NCI-H82 treated with DMSO at 0.1 percent for 48 hours (cell line): ENCODE results near the gene STK33.
"Not testable (repeated sequence)": the region's sequence is repeated elsewhere in the genome, so short reads cannot be mapped to it uniquely, and the experiment has no call there.

Experiments used
- DNase-seq: peaks from one replicate; lab custom pipeline; 2025; ENCODE audit not compliant: unreplicated experiment; lab: John Stamatoyannopoulos, UW

Gene STK33

DNA sequence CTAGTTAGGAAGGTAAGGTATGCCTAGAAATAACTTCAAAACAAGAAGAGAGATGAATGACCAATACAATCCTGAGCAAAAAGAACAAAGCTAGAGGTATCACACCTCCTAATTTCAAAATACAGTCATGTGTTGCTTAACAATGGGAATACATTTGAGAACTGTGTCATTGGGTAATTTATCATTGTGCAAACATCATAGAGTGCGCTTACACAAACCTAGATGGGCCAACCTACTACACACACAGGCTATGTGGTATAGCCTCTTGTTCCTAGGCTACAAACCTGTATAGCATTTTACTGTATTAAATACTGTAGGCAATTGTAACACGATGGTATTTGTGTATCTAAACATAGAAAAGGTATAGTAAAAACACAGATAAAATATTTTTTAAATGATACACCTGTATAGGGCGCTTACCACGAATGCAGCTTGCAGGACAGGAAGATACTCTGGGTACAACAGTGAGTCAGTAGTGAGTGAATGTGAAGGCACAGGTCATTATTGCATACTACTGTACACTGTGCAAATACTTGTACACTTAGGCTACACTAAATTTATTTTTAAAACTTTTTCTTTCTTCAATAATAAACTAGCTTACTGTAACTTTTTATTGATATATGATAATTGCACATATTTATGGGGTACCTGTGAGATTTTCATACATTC, 48.2 kb downstream of the STK33 start:
- no peak for DNase-seq

DNA sequence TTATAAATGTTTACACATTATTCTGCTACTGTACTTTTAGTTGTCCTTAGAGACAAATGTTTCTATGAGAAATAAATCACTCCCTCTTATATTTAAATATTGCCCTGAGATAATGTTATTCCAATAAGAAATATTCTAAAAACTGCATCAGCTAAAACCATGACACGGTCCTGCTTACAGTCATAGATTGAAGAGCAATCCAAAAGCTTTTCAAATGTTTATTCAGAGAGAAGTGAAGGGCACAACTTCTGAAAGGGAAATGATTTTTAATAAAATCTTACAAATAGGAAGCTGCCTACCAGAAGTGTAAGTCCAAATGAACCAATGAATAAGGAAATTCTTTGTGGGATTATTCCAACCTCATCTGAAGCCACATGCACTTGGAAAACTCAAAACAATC, 49.2 kb downstream of the STK33 start:
- DNase-seq: no peak

DNA sequence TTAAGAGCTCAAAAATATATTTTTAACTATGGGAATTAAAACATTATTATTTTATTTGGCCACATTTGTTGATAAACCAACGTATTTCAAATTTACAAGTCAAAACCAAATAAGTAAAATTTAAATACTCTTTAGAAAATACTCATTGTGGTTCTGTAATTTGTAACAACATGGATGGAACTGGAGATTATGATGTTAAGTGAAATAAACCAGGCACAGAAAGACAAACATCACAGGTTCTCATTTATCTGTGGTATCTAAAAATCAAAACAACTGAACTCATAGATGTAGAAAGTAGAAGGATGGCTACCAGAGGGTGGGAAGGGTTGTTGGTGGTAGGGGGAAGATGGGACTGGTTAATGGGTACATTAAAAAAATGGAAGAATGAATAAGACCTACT, 50.8 kb downstream of the STK33 start:
- DNase-seq: no peak

DNA sequence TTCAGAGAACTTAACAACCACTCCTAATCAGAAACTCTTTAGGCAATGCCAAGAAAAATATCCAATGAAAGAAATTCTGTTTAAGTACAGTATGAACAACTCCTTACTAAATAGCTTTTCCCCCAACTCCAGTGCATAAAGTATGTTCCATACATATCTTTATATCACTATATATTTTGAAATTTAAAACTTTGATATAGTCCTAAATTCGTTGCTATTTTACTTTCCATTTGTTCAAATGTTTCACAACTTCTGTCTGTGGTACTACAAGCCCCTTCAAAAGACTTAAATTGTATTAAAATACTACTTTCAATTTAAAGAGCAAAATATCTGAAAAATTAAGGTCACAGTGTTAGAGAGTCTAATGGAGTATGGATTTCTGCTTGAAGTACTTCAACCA, 52.6 kb downstream of the STK33 start:
- DNase-seq: no peak

DNA sequence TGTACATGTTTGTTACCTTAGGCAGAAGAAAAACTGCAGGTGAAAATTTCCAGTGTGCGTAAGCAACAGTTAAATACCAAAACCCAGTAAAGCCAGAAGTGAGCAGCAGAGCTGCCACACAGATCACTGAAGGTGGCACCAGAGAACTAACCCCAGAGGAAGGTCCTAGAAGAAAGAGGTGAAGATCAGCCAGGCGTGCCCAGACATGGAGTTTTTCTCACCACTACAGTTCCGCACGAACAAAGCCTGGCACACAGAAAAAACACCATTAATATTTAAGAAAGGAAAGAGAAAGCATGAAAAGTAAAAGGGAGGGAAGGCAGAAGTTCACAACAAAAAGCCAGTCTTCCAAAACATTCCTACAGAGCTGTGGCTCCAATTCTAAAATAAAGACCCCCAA, 60.7 kb downstream of the STK33 start:
- peak; percentile 2 for DNase-seq

DNA sequence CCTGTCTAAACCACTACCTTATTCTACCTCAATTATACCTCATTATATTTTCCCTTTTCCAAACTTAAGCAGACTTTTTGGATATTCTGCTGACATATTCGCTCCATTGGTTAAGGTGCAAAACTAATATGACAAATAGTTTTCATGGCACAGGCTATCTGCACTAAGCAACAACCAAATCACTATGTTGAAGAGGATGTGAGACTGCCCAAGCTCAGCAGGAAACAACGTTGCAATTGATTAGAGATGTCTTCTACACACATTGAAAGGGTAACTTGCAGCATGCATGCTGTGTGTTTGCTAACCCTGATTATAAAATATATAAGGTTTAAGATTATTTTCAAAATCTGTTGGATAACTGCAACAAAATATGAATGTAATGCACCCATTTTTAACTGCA, 61.6 kb downstream of the STK33 start:
- peak; percentile 2 for DNase-seq

DNA sequence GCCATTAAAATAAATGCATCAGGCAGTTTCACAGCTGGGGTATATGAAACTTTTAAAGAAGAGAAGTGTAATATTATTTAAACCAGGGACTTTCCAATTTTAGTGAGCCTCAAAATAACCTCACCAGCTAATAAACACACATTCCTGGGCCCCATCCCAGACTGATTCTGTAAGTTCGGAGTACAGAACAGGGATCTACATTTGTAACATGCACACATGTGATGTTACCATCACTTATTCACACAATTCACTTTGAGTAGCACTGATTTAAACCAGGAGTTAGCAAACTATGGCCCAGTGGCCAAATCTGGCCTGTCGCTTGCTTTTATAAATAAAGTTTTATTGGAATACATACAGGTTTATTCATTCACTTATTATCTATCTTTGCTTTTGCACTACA, 62.0 kb downstream of the STK33 start:
- no peak for DNase-seq

DNA sequence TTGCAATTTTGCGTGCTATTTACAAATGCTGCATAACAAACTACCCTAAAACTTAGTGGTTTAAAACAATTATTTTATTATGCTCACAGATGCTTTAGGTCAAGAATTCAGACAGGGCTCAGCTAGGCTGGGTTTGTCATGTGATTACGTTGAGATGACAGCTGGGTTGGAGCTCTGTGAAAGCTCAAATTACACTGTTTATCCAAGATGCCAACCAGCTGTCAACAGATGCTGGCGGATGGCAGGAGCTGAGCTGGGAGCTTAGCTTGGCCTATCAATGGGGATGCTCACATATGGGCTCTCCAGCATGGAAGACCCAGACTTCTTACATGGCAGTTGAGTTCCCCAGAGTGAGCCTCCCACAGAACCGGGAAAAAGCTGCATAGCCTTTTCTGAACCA, 62.7 kb downstream of the STK33 start:
- DNase-seq: peak; percentile 91

DNA sequence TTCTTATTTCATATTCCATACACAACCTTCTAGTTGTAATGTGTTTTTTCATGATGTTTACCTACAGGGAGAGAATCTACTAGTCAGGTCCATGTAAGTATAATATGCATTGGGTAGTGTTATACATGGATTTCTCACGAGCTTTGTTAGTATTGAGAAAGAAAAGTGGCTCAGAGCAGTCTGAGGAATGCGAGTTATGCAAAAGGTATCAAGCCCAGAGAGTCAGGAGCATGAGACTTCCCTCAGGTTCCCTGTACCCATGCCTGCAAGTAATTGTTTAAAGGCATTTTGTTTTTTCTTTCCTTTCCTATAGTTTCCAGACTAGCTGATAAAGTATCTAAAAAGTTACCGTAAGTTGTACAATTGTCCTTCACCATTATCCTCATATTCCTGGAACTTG, 66.1 kb downstream of the STK33 start:
- DNase-seq: no peak

DNA sequence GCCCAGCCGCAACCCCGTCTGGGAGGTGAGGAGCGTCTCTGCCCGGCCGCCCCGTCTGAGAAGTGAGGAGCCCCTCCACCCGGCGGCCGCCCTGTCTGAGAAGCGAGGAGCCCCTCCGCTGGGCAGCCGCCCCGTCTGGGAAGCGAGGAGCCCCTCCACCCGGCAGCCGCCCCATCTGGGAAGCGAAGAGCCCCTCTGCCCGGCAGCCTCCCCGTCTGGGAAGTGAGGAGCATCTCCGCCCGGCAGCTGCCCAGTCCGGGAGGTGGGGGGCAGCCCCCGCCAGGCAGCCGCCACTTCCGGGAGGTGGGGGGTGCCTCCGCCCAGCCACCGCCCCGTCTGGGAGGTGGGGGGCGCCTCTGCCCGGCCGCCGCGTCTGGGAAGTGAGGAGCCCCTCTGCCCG, 70.6 kb downstream of the STK33 start:
- no peak for DNase-seq

DNA sequence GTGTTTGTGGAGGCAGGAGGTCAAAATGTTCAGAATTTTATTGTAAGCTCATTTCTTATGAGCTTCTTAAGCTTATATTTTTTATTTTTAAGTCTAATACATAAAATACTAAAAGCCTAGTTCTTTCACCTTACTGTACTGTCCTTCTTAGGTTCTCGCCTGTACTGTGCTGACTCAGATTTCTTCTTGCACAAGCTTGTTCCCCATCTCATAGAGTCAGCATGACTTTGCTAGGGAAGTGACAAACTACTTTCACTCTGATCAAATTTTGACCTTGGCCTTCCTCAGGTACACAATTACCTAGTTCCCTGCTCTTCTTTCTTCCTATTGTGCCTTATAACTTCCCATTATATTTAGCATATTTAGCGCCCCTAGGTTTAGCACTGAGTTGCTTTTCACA, 81.5 kb downstream of the STK33 start:
- no peak for DNase-seq

DNA sequence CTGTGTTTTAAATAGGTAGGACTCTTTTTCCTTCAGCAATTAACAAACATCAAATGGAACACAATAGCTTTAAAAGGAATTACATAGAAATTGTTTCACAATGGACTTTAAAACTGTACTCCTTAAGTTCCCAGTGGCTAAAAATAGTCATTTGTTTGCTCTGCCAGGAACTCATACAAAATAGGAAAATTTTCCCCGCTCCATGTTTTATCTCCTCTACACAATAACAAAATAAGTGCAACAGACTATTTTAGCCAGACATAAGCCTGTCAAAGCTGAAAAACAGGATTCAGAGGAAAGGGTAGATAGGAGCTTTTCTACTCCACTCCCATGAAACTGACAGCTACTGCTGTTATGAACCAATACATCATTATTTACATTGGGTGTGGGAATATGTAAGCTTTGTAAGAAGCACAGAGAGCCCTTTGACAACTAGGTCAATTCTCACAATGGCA, 90.1 kb downstream of the STK33 start:
- no peak for DNase-seq

DNA sequence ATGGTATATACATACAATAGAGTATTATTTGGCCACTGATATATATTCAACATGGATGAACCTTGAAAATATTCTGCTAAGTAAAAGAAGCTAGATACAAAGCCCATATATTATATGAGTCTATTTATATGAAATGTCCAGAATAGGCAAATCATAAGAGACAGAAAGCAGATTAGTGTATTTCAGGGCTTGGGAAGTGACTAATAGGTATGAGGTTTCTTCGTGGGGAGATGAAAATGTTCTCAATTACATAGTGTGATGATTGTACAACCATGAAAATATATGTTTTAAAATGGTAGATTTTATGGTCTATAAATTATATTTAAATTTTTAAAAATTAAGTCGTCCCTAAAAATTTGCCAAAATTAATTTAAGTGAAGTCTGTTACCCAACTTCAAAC, 92.2 kb downstream of the STK33 start:
- no peak for DNase-seq

DNA sequence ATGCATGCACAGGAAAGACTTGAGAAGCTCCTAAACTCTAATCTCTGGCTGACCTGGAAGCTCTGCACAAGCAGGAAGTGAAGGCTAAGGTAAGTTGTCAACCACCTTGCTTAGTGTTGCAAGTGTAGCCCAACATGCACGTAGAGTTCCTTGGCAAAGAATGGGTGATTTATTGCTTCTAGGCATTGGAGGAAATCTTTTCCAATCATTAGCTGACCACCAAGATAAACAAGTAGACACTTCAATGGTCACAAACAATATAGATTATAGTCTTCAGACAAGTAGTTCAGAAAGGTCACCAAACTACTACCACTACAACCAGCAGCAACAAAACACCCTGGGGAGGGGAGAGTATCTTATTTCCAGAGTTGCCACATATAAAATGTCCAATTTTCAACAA, 105.6 kb downstream of the STK33 start:
- DNase-seq: no peak

DNA sequence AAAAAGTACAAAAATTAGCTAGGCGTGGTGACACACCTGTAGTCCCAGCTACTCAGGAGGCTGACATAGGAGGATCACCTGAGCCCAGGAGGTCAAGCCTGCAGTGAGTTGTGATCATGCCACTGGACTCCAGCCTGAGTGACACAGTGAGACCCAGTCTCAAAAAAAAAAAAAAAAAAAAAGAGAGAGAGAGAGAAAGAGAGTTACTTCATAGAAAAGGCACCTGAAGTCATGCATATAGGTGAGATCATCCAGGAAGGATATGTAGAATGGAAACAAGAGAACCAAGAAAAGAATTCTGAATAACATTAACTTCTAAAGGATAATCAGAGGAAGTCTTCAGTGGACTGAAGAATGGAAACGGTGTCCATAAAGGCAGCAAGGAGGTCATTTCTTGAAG, 106.8 kb downstream of the STK33 start:
- DNase-seq: no peak

DNA sequence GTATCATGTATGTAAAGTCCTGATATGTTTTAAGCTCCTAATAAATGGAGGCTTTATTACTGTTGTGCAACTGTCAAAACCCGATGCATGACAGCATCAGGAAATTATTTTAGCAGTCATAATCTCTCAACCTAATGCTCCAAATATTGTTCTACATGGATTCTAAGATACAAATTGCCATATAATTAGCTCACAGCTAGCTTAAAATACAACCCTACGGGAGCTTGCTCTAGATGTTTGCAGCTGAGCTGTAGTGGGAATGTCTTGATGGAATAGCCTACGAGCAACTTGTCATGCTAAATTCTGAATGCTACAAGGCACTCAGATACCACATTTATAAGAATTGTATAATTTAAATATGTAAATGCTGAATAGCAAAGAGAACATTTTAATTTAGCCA, 109.8 kb downstream of the STK33 start:
- DNase-seq: no peak

DNA sequence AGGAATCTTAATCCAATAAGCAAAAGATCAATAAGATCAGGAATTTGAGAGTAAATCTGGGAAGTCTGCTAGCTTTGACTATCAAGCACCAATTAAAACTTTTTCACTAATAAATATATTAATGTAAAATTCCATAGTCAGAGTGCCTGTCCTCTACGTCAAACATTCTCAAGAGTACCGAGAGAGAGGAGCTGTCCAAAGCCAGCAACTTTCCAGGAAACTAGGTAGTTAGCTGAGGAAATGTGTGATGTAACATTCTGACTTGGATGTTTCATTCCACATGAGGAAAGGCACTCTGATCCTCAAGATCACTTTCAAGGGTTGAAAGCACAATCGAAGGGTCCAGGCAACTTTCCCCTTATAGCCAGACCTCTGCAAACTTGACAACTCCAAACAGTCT, 113.2 kb downstream of the STK33 start:
- DNase-seq: no peak

DNA sequence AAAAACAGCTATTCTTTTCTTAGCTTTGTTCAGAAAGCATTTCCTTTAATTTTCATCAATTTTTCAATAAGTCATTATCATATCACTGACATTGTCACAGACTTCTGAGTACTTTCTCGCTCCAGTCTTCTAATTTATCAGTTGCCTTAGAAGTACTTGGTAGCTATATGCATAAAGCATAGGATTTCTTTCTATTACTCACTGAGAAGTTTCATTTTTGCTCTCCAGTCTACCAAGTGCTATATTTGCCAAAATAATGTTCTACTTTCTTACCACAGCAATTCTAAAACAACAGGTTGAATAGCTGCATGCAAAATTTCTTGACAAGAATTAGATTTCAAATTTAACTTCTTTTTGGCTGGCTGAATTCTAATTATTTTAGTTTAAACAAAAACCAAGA, 116.3 kb downstream of the STK33 start:
- no peak for DNase-seq

DNA sequence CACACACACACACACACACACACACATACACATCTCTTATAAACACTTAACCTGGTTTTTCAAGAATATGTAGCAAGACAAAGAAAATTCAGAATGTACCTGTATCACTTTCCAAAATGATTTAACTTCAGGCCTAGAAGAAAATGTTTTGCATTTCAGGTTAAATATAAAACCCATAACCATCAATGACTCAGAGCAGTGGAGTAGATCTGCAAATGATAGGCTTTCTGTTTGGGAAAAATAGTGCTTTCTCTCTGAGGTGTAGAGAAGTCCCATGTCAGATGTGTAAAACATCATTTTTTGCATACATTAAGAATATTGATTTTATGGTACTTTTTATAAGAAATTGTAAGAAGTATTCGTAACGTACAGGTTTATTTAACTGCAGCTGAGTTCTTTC, 116.9 kb downstream of the STK33 start:
- no peak for DNase-seq

DNA sequence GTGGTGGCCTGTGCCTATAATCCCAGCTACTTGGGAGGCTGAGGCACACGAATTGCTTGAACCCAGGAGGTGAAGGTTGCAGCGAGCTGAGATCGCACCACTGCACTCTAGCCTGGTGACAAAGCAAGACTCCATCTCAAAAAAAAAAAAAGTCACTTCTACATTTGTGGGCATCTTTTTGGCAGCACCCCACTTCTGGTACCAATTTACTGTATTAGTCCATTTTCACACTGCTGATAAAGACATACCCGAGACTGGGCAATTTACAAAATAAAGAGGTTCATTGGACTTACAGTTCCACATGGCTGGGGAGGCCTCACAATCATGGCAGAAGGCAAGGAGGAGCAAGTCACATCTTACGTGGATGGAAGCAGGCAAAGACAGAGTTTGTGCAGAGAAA, 126.2 kb downstream of the STK33 start:
- DNase-seq: not testable (repeated sequence)

DNA sequence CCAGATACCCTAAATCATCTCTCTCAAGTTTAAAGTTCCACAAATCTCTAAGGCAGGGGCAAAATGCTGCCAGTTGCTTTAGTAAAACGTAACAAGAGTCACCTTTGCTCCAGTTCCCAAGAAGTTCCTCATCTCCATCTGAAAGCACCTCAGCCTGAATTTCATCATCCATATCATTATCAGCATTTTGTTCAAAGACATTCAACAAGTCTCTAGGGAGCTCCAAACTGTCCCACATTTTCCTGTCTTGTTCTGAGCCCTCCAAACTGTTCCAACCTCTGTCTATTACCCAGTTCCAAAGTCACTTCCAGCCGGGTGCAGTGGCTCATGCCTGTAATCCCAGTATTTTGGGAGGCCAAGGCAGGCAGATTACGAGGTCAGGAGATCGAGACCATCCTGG, 126.7 kb downstream of the STK33 start:
- DNase-seq: not testable (repeated sequence)

DNA sequence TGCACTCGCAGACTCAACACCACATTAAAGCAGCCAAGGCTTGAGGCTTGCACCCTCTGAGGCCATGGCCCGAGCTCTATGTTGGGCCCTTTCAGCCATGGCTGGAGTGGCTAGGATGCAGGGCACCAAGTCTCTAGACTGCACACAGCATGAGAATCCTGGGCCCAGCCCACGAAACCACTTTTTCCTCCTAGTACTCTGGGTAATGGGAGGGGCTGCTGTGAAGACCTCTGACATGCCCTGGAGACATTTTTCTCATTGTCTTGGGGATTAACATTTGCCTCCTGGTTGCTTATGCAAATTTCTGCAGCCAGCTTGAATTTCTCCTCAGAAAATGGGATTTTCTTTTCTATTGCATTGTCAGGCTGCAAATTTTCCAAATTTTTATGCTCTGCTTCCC, 127.1 kb downstream of the STK33 start:
- not testable (repeated sequence) for DNase-seq

DNA sequence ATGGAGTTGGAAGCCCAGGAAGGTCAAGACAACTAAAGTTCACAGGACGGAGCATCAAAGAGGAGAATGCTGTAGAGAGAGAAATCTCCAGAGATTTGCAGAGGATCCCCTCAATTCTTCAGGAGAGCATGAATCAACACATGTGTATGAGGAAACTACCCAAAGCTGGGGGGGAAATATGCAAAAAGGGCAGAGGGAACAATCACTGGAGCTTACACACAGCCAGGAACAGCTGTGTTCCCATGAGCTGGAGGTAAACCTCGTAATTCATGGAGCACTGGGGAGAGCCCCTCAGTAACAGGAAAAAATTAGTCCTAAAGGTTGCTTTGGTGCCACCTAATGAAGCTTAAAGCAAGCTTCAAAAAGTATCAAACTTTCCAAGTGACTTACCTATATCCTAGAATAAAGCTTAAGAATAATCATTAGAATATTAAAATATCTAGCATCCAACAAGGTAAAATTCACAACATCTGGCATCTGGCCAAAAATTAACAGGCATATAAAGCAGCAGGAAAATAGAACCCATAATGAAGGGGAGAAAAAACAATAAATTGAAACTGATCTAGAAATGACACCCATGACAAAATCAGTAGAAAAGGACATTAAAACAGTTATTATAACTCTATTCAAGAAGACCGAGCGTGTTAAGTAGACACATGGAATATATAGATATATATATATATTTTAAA, 134.2 kb downstream of the STK33 start:
- no peak for DNase-seq
